Measurements from ENCODE around the gene UBE2Z. TPM values are rescaled to one million over a fixed set of nuclear protein-coding genes. Genes with fewer than 3 reads are reported as not detected.

UBE2Z gene
- total RNA-seq, 1 experiment from 2014 or later: 65.1 TPM

GRCh38 chr17:48883171-48883570, 25.0 kb upstream of the UBE2Z start (continued):
- TF ChIP-seq ZNF423 (CRISPR knock-in tag; IDR thresholded peaks at IDR 0.05): no peak
- no peak for TF ChIP-seq JAZF1 (CRISPR knock-in tag; IDR thresholded peaks at IDR 0.05)
- TF ChIP-seq IRF2 (CRISPR knock-in tag; IDR thresholded peaks at IDR 0.05; ENCODE audit: borderline replicate concordance, low read depth): no peak

DNA sequence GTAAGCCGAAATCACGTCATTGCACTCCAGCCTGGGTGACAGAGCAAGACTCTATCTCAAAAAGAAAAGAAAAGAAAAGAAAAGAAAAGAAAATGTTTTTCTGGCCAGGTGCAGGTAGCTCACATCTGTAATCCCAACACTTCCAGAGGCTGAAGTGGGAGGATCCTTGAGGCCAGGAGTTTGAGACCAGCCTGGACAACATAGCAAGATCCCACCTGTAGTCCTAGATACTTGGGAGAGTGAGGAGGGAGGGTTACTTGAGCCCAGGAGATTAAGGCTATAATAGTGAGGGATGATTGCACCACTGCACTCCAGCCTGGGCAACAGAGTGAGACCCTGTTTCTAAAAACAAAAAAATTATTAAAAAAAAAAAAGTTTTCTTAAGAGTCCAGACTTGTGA, 18.1 kb upstream of the UBE2Z start:
- ChIA-PET POLR2A (no interaction called here), CTCF (interaction anchor here (0.6 to 1.2 kb wide), 2 partner anchors 24 to 218 kb away, joined by 3 read pairs; no protein-coding TSS in a partner anchor)
- Mint-ChIP-seq H3K27me3 (ENCODE audit: low read depth) (no peaks in the 10 kb centered on the region), H3K36me3 (peaks cover 4% of the 10 kb centered on the region; the same call in 1 of the 2 replicates), H3K9me3 (no peaks in the 10 kb centered on the region), H3K4me3 (no peak overlapping the region), H3K27ac (no peak overlapping the region), H3K4me1 (peaks cover 15% of the 10 kb centered on the region)
- DNase-seq (ENCODE audit: low spot score) (no peak), ATAC-seq (no peak)
- TF ChIP-seq GTF2I (CRISPR knock-in tag; conservative IDR thresholded peaks at IDR 0.05): 0 out of 2 replicates have a peak, but pooled peaks have one; percentile 48
- no peak for TF ChIP-seq OVOL2 (CRISPR knock-in tag; IDR thresholded peaks at IDR 0.05; ENCODE audit: borderline replicate concordance)
- no peak for TF ChIP-seq MAX (CRISPR knock-in tag; IDR thresholded peaks at IDR 0.05)
- TF ChIP-seq ZNF121 (CRISPR knock-in tag; IDR thresholded peaks at IDR 0.05): peak; percentile 86; the same call in 1 of the 2 replicates
- TF ChIP-seq JAZF1 (CRISPR knock-in tag; IDR thresholded peaks at IDR 0.05): no peak
- no peak for TF ChIP-seq TCF7 (CRISPR knock-in tag; IDR thresholded peaks at IDR 0.05; ENCODE audit: low read depth)
- TF ChIP-seq, protein P1, sequence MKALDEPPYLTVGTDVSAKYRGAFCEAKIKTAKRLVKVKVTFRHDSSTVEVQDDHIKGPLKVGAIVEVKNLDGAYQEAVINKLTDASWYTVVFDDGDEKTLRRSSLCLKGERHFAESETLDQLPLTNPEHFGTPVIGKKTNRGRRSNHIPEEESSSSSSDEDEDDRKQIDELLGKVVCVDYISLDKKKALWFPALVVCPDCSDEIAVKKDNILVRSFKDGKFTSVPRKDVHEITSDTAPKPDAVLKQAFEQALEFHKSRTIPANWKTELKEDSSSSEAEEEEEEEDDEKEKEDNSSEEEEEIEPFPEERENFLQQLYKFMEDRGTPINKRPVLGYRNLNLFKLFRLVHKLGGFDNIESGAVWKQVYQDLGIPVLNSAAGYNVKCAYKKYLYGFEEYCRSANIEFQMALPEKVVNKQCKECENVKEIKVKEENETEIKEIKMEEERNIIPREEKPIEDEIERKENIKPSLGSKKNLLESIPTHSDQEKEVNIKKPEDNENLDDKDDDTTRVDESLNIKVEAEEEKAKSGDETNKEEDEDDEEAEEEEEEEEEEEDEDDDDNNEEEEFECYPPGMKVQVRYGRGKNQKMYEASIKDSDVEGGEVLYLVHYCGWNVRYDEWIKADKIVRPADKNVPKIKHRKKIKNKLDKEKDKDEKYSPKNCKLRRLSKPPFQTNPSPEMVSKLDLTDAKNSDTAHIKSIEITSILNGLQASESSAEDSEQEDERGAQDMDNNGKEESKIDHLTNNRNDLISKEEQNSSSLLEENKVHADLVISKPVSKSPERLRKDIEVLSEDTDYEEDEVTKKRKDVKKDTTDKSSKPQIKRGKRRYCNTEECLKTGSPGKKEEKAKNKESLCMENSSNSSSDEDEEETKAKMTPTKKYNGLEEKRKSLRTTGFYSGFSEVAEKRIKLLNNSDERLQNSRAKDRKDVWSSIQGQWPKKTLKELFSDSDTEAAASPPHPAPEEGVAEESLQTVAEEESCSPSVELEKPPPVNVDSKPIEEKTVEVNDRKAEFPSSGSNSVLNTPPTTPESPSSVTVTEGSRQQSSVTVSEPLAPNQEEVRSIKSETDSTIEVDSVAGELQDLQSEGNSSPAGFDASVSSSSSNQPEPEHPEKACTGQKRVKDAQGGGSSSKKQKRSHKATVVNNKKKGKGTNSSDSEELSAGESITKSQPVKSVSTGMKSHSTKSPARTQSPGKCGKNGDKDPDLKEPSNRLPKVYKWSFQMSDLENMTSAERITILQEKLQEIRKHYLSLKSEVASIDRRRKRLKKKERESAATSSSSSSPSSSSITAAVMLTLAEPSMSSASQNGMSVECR (CRISPR knock-in tag; IDR thresholded peaks at IDR 0.05; ENCODE audit: borderline replicate concordance): no peak
- TF ChIP-seq E2F1 (CRISPR knock-in tag; IDR thresholded peaks at IDR 0.05): no peak
- no peak for TF ChIP-seq FOXJ3 (CRISPR knock-in tag; IDR thresholded peaks at IDR 0.05; ENCODE audit: borderline replicate concordance)

DNA sequence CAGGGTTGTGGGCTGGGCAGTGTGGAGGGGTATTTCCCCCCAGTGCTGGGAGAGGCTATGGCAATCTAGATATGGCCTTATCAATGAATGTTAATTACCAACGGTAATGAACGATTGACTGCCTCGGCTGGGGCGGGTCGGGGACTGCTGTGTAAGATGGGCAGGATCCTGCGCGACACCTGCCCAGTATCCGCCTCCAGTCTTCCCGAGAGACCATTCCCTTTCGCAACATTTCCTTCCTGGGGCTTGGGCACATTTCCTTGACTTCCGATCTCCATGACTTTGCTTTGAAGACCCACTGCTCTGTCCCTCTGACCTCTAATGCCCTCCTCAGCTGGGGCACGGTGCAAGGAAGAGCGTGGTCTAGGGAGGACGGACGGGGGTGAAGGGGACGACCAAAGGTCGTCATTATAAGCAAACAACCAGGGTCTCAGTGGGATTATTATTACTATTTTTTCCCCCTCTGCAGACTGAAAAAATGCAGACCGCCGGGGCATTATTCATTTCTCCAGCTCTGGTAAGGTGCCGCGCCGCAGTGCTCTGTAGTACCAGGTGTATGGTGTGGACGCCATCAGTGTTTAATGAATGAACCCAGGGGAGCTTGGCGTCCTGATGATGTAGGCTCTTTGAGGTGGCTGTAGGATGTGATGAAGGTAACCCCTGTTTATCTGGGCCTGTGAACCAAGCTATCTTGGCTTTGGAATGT, 15.1 kb upstream of the UBE2Z start:
- Mint-ChIP-seq H3K9me3 (no peaks in the 10 kb centered on the region), H3K36me3 (peaks cover 16% of the 10 kb centered on the region), H3K27me3 (ENCODE audit: low read depth) (no peaks in the 10 kb centered on the region), H3K27ac (peak overlapping the region; percentile 98), H3K4me1 (peaks cover 11% of the 10 kb centered on the region), H3K4me3 (peak overlapping the region; percentile 96)
- ATAC-seq: no peak
- DNase-seq (ENCODE audit: low spot score): no peak
- CTCF ChIA-PET: interaction anchor here (0.6 to 3.7 kb wide), 23 partner anchors 9 to 877 kb away, joined by 3 to 35 read pairs (median 4); partner anchors contain the start of gene HOXB13
- POLR2A ChIA-PET: interaction anchor here (0.7 to 1.7 kb wide), 10 partner anchors 8 to 139 kb away, joined by 3 to 23 read pairs (median 4); partner anchors contain the start of genes IGF2BP1 and UBE2Z
- TF ChIP-seq, protein P2, sequence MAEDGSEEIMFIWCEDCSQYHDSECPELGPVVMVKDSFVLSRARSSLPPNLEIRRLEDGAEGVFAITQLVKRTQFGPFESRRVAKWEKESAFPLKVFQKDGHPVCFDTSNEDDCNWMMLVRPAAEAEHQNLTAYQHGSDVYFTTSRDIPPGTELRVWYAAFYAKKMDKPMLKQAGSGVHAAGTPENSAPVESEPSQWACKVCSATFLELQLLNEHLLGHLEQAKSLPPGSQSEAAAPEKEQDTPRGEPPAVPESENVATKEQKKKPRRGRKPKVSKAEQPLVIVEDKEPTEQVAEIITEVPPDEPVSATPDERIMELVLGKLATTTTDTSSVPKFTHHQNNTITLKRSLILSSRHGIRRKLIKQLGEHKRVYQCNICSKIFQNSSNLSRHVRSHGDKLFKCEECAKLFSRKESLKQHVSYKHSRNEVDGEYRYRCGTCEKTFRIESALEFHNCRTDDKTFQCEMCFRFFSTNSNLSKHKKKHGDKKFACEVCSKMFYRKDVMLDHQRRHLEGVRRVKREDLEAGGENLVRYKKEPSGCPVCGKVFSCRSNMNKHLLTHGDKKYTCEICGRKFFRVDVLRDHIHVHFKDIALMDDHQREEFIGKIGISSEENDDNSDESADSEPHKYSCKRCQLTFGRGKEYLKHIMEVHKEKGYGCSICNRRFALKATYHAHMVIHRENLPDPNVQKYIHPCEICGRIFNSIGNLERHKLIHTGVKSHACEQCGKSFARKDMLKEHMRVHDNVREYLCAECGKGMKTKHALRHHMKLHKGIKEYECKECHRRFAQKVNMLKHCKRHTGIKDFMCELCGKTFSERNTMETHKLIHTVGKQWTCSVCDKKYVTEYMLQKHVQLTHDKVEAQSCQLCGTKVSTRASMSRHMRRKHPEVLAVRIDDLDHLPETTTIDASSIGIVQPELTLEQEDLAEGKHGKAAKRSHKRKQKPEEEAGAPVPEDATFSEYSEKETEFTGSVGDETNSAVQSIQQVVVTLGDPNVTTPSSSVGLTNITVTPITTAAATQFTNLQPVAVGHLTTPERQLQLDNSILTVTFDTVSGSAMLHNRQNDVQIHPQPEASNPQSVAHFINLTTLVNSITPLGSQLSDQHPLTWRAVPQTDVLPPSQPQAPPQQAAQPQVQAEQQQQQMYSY (CRISPR knock-in tag; IDR thresholded peaks at IDR 0.05): no peak
- TF ChIP-seq NR1H2 (CRISPR knock-in tag; IDR thresholded peaks at IDR 0.05) (no peak), GTF2I (CRISPR knock-in tag; conservative IDR thresholded peaks at IDR 0.05) (no peak), TP53 (CRISPR knock-in tag; IDR thresholded peaks at IDR 0.05) (no peak), NR2C2 (CRISPR knock-in tag; IDR thresholded peaks at IDR 0.05) (no peak), ZNF396 (CRISPR knock-in tag; IDR thresholded peaks at IDR 0.05; ENCODE audit: borderline replicate concordance) (no peak), IRF1 (CRISPR knock-in tag; IDR thresholded peaks at IDR 0.05) (no peak), PRRX2 (CRISPR knock-in tag; IDR thresholded peaks at IDR 0.05) (no peak), ZNF425 (CRISPR knock-in tag; conservative IDR thresholded peaks at IDR 0.05) (no peak), ZNF263 (CRISPR knock-in tag; IDR thresholded peaks at IDR 0.05; ENCODE audit: low read depth) (no peak)

Measured in WTC11 (cell line).